Activated T-cell treated with anti-CD3 and anti-CD28 coated beads for 1 hour (primary cell): ENCODE results near the gene SLC44A5.
"Not testable (repeated sequence)": the region's sequence is repeated elsewhere in the genome, so short reads cannot be mapped to it uniquely, and the experiment has no call there.

Source experiments
- DNase-seq: peaks from one replicate; pipeline ENCODE4 v3.0.0-alpha.2; 2020; ENCODE audit warnings: low read depth

The SLC44A5 gene

DNA sequence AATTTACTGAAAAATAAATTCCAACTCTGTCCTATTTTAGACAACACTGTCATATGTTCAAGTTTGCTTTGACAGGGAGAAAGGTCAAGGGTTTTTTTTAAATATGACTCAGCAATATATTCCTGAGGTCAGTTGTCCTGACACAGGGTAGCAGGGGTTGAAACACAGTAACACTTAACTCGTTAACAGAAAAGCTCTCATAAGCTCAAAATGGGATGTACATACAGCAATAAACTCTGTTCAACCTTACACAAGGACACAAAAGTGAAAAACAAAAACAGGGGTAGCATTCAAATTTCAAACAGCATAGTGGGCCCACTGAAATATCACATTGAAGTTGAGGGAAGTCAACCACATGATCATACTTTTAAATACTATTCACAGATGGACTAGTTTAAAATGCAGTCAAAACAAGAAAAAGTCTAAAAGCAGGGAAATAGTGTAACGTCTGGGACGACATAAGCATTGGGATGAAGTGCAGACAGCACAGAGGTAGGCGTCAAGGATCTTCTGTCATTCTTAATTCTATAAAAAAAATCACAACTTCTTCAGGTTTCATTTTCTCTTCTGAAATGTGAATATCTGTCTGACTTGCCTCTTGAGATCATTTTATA is 89.9 kb downstream of the SLC44A5 start:
- DNase-seq: no peak

DNA sequence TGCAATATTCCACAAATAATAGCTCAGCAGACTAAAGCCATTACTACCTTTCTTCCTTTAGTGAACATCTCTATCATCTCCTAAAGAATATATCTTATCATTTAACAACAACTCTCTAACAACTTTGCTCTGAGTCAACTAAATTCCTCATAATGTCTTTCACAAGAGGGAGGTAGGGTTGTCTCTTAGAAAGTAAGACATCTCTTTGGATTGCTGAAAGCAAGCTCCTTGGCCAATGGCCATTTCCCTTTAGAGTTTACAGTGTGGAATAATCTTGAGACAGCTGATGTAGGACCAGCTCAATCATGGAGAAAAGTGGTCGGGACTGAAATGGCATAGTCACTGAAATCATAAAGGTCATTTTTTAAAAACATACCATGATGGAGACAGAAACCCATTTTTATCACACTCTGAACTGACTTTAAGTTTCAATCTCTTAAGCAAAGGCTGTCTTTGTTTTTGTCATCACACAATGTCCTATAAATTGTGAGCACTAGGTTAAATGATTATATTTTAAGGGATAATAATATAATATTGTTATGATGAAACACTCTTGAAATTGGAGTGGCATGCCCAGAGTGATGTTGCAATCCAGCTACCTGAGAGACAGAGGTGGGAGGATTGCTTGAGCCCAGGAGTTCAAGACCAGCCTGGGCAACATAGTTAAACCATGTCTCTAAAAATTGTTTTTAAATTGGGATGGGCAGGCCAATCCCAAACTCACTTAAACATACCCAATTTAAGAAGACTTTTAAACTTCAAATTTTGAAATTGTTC is 91.1 kb downstream of the SLC44A5 start:
- DNase-seq: no peak

DNA sequence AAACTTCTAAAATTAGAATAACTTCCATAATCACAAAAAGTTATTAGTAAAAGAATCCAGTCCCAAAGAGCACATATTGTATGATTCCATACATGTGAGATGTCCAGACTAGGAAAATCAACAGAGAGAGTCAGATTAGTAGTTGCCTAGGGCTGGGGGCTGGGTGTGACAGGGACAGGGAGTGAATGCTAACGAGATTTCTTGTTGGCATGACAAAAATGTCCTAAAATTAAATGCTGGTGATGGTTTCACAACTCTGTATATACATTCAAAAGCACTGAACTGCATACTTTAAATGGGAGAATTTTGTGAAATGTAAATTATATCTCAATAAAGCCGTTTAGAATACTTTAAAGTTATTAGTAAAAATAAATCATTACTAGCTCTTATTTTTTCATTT is 92.2 kb downstream of the SLC44A5 start:
- no peak for DNase-seq

DNA sequence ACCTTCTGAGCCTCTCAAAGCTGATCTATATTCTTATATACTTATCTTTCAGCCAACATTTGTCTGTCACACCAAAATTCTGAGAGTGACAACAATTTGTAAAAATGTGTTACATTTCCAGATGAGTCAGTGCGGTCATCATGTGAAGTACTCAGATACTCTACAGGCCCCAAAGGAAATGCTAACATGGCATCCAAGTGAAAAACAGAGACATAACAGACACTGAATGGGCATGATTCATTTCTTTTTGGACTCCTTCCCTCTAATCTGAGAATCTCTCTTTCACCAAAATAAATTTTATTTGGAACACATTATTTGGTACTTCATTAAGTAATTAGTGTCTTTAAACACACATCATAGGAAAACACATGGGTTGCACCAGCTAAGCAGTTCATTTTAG is 96.6 kb downstream of the SLC44A5 start:
- DNase-seq: no peak

DNA sequence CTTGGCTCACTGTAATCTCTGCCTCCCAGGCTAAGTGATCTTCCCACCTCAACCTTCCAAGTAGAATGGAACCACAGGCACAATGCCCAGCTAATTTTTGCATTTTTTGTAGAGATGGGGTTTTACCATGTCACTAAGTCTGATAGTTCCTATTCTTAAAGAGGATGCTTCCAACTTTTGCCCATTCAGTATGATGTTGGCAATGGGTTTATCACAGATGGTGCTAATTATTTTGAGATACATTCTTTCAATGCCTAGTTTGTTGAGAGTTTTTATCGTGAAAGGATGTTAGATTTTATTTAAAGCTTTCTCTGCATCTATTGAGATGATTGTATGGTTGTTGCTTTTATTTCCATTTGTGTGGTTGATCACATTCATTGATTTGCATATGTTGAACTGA is 103.9 kb downstream of the SLC44A5 start:
- DNase-seq: no peak

DNA sequence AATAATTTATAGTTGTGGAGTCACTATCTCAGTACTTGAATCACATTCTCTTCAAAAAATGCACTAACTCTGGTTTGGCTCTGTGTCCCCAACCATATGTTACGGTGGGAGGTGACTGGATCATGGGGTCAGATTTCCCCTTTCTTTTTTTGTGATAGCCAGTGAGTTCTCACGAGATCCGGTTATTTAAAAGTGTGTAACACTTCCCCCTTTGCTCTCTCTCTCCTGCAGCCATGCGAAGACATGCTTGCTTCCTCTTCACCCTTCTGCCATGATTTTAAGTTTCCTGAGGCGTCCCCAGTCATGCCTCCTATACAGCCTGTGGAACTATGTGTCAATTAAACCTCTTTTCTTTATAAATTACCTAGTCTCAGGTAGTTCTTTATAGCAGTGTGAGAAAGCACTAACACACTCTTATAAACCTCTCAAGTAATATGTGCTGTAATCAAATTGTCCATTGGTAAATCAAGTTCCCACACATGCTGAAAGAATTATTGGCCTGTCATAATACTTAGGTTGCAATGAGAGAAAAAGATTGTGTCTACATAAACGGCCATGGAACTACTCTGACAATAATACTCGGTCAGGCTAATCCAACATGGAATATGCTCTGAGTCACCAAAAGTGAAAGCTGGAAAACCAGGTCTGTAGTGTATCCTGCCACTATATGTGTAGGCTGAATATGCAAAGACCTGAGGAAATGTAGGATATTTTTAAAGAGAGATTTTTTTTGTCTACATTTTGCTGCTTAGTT is 107.5 kb downstream of the SLC44A5 start:
- DNase-seq: no peak

DNA sequence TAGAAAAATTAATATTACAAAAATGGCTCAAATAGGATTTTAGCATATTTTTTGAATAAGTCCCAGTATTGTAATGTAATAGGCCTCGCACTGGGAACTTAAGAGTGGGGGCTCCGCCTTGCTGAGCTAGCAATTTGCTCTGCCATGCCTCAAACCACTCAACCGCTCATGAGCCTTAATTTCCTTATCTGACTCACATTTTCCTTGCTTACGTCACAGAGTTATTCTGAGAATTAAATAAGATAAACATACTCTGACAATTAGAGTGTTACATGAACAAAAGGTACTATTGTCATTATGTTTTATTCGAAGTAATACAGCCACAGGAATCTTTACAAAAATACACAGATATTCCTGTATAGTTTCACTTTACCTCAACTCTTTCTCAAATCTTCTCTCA is 108.1 kb downstream of the SLC44A5 start:
- DNase-seq: no peak

DNA sequence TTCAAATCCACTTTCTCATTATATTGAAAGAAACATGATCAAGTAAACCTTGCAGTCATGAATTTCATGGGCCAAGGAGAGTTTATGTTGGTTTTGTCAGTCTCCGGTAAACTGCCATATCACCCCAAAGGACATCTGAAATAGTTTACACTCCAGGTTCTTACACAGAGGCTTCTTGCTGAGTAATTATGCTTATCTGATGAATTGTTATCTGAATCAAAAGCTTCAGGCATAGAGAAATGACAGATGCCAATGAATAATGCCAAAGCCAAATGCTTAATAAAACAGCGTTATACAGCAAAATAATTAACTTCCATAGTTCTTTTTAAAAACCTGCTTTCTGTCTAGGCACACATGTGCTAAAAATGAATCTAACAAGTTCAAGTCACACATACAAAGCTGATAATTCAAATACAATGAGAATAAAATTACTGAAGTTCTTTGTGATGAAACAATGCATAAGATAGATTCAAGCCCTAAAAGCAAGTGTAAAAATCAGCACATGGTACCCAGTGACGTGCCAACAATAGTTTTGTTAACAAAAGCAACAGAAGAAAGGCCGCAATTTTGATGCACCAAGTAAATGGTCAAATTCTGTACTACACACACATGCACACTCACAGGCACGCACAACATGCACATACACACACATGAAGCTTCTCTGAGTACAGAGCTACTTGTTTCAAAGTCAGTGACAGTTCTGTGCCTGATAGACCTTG is 109.2 kb downstream of the SLC44A5 start:
- no peak for DNase-seq

DNA sequence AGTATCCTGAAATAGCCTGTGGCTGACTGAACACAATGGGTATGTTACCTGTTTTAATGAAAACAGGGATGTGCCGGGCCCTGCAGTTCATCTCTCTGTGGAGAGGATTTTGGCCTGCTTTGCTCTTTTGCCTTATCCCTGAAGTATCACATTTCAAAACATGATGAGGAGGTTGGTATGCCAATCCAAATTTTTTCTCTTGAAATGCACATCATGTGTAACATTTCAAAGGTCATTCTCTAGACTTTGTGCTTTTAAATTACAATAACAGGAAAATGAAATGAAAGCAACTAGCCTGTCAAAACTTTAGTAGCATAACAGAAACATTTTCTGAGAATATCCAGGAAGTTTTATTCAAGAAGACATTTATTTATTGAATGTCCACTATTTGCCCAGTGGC is 118.9 kb downstream of the SLC44A5 start:
- no peak for DNase-seq

DNA sequence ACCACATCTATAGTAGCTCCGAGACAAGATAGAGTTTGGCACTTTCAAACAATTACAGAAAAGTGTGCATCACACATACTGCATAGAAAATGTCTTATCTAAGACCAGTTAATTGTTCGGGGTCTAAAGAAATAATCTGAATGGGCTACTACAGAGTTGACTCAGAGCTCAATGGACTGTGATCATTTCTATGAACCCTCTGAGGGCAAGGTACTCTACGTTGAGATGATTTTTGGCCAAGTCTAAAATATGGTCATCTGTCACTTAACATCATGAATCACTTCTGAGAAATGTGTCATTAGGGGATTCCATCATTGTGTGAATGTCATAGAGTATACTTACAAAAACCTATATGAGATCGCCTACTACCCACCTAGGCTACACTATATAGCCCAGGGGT is 123.5 kb downstream of the SLC44A5 start:
- no peak for DNase-seq

DNA sequence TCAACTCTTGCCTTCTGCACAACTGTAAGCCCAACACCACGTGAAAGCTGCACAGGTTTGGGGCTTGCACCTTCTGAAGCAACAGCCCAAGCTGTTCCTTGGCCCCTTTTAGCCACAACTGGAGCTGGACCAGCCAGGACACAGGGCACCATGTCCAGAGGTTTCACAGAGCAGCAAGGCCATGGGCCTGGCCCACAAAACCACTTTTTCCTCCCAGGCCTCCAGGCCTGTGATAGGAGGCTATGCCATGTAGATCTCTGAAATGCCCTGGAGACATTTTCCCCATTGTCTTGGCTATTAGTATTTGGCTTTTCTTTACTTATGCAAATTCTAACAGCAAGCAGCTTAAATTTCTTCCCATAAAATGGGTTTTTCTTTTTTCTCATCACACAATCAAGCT is 126.1 kb downstream of the SLC44A5 start:
- DNase-seq: no peak

DNA sequence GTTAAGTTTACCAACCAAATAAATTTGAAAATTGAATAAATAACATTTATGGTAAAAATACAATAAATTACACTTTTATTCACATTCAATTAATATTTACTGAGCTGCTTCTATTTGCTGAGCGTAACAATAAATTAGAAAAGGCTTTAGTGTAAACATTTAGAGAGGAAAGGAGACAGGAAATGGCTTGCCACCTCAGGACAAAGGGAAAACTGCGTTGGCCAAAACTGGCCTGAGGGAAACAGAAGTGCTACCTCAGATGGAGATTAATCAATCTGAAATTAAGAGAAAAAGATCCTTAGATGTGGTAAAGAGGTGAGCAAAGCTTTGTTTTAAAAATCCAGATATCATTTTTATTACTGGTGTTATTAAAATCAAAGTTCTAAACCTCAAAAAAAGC is 128.0 kb downstream of the SLC44A5 start:
- DNase-seq: no peak

DNA sequence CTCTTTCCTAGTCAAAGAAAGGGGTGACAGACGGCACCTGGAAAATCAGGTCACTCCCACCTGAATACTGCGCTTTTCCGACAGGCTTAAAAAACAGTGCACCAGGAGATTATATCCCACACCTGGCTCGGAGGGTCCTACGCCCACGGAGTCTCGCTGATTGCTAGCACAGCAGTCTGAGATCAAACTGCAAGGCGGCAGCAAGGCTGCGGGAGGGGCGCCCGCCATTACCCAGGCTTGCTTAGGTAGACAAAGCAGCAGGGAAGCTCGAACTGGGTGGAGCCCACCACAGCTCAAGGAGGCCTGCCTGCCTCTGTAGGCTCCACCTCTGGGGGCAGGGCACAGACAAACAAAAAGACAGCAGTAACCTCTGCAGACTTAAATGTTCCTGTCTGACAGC is 134.4 kb downstream of the SLC44A5 start:
- not testable (repeated sequence) for DNase-seq

DNA sequence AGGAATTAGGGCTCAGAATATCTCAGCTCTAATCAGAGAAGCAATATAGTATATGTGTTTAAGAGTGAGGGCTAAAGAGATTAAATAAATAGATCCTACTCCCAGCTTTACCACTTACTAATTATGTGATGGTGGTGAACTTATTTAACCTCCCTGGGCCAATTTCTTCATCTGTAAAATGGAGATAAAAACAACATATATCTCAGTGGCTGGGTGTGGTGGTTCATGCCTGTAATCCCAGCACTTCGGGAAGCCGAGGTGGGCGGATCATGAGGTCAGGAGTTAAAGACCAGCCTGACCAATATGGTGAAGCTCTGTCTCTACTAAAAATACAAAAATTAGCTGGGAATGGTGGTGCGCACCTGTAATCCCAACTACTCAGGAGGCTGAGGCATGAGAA is 135.2 kb downstream of the SLC44A5 start:
- DNase-seq: no peak

DNA sequence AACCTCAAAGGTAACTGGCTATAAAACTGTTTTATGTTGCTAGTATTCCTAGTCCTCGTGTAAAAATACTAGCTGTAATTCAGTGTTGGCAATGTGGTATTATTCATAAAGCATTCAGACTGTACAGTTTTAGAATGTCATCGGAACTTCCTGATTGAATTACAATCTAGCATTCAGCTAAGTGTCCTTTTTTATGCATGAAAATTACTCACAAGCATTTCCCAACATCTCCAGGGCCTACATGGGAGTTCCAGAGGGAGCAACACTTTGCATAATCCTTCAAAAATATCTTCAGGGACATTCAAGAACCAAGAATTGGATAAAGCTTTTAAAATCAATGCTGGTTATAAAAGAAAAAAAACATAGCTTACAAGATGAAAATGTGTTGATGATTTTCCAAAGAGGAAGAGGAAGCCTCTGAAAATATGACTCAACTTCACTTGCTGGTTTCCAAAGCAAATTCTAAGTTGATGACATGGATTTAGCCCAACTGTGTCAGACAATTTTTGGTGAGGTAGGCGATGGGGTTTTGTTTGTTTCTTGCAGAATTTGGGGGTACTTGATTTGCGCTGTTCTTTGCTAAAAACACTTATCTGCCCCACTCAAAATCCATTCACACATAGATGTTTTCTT is 137.8 kb downstream of the SLC44A5 start:
- no peak for DNase-seq

DNA sequence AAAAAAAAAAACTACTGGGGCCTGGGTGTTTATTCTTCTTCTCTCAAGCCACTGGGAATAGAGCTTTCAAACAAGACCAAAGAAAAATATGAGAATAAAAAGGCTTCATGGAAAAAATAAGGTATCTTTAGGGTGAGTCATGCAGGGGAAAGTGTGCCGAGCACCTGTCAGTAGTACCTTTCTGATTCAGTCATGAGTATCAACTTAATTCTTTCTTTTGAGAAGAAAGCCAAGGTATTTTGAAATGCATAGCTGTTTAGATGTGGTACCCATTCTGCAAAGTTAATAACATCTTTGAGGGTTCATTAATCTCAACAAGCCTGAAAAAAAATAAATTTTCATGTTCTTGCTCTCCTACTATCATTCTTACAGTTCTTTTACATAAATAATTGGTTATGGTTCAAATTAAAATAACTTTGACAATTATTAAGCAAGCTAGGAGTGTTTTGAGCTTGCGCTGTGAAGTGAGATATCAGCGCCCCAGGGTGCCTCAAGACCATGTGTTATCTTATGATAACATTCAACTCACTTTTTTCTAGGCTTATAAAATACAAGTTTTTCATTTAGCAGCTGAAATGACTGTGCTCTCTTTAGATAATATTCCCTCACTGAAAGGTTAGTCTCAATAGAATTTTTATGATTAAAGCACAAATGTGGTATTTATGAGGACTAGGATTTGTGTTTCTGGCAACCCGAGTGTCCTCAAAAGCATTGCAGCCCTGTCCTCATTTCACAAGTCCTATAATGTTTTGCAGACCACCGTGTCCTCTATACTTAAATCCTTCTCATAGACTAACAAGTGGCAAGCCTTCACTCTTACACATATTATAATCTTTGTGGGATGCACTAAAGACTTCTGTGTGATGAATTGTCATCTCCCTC is 138.6 kb downstream of the SLC44A5 start:
- no peak for DNase-seq

DNA sequence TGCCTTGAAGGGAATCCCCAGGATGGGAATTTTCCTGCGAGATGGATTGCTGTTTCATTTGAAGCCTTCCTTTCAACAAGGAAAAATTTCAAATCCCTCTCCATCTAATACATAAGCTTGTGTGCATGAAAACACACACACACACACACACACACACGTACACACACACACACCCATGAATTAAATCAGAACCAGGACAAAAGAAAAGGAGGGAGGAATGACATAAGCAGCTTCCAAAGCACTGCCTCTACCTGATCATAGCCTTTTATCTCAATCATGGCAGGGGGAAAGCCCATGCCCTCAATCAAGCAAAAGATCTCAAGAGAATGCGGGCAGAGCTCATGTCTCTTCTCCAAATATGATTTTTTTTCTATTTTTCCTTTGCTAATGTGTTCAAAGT is 139.7 kb downstream of the SLC44A5 start:
- no peak for DNase-seq

DNA sequence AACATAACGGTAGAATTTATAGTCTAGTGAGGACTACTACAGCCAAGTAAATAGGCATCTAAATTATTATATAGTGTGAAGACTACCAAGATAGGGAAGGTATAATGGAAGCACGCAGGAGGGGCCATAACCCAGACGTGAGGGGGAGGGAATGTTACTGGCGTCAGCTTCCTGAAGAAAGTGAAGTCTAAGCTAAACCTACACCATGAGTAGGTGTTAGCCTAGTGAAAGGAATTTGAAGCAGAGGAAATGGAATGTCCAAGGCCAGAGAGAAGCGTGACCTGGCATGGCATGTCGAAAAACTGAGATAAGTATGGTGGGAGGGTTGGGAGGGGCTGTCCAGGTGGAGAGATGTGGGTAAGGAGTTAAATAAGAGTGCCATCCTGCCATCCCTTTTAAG is 140.5 kb downstream of the SLC44A5 start:
- DNase-seq: no peak

DNA sequence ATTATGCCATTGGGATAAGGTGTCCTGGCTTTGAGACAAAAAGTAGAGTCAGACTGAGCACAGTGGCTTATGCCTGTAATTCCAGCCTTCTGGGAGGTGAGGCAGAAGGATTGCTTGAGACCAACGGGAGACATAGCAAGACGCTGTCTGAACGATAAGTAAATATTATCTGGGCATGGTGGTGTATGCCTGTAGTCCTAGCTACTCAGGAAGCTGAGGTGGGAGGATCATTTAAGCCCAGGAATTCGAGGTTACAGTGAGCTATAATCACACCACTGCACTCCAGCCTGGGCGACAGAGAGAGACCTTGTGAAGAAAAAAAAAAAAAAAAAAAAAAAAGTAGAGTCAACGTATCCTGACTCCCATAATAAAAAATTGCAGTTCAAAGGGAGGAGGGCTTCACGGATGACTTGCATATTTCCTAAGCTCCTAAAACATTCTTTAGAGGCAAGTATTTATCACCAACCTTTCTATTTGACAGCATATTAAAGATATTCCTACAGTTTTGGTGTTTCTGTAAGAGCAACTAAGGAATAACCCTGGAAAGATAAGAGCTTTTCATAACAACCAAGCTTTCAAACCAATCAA is 141.2 kb downstream of the SLC44A5 start:
- DNase-seq: no peak

DNA sequence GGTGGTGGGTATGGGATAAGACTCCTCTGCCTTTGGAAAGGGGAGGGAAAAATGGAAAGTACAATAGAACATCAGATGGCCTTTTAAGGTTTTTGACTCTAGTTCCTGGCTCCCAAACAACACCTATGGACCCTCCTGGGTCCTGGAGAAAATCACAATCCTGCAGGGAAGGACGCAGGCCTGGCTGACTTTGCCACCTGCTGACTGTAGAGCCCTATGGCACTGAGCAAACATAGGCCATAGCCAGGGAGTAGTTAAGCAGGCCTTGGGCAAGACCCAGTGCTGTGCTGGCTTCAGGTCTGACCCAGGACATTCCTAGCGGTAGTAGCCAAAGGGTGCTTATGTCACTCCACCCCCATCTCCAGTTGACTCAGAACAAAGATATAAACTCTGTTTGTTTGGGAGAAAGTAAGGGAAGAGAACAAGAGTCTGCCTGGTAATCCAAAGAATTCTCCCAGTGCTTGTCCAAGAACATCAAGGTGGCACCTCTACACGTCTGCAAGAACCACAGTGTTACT is 149.0 kb downstream of the SLC44A5 start:
- no peak for DNase-seq

DNA sequence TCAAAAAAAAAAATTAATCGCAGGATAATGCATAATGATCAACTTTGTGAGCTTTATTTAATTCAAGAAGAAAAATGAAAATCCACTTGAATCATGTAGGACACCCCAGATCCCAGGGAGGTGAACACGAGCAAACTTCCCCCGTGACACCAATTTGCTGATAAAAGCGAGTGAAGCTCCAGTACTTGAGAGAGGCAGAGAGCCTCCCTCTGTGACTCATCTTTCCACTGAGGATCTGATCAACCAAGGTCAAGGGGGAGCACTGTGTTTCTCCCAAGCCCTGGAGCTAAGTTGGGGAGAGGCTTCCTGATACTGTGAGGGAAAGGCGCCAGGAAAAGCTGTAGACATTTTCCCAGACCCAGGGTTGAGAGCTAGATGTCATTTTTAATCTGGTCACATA is 160.9 kb downstream of the SLC44A5 start:
- no peak for DNase-seq
